ENCODE data around the gene CASS4.
A peak's percentile ranks its signal among the peaks of the same experiment; 100 is the strongest.

The CASS4 gene

GRCh38 chr20:56461576-56461975, 49.5 kb downstream of the CASS4 start:
- no peak overlapping the region for H3K4me3 ChIP-seq (ENCODE audit: low read depth, low read length)
- no peak for DNase-seq (ENCODE audit: low read depth)
- no peak for TF ChIP-seq CTCF (IDR thresholded peaks at IDR 0.05; ENCODE audit: control insufficient read depth, extremely low read depth, insufficient read depth)

- no peak for DNase-seq (ENCODE audit: low read depth)
- no peak overlapping the region for H3K4me3 ChIP-seq (ENCODE audit: low read depth, low read length)
- no peak for TF ChIP-seq CTCF (IDR thresholded peaks at IDR 0.05; ENCODE audit: control insufficient read depth, extremely low read depth, insufficient read depth)
These were observed 51.4 kb downstream of the CASS4 start for GRCh38 chr20:56463428-56463827.

GRCh38 chr20:56465997-56466396, 53.9 kb downstream of the CASS4 start:
- H3K4me3 ChIP-seq (ENCODE audit: low read depth, low read length), result no peak overlapping the region
- no peak for TF ChIP-seq CTCF (IDR thresholded peaks at IDR 0.05; ENCODE audit: control insufficient read depth, extremely low read depth, insufficient read depth)
- DNase-seq (ENCODE audit: low read depth), result no peak

- DNase-seq (ENCODE audit: low read depth), result no peak
- H3K4me3 ChIP-seq (ENCODE audit: low read depth, low read length), result peak overlapping the region; percentile 93
- TF ChIP-seq CTCF (IDR thresholded peaks at IDR 0.05; ENCODE audit: control insufficient read depth, extremely low read depth, insufficient read depth), result no peak
These were observed 55.9 kb downstream of the CASS4 start for GRCh38 chr20:56467968-56468315.

GRCh38 chr20:56468316-56469076, 56.4 kb downstream of the CASS4 start, which contains the start of gene RTF2:
RTF2 (plus strand) TSS chr20:56468627; CDS start chr20:56468698, 71 bp downstream.
- peak; percentile 56 for DNase-seq (ENCODE audit: low read depth)
- H3K4me3 ChIP-seq (ENCODE audit: low read depth, low read length), result peak within 1 kb of the TSS; percentile 93
- no peak for TF ChIP-seq CTCF (IDR thresholded peaks at IDR 0.05; ENCODE audit: control insufficient read depth, extremely low read depth, insufficient read depth)

- peak overlapping the region; percentile 93 for H3K4me3 ChIP-seq (ENCODE audit: low read depth, low read length)
- DNase-seq (ENCODE audit: low read depth), result no peak
- no peak for TF ChIP-seq CTCF (IDR thresholded peaks at IDR 0.05; ENCODE audit: control insufficient read depth, extremely low read depth, insufficient read depth)
These were observed 57.0 kb downstream of the CASS4 start for GRCh38 chr20:56469077-56469449.

GRCh38 chr20:56483970-56484369, 71.9 kb downstream of the CASS4 start:
- no peak for DNase-seq (ENCODE audit: low read depth)
- no peak for TF ChIP-seq CTCF (IDR thresholded peaks at IDR 0.05; ENCODE audit: control insufficient read depth, extremely low read depth, insufficient read depth)
- H3K4me3 ChIP-seq (ENCODE audit: low read depth, low read length), result no peak overlapping the region
